Neuronal stem cell (in vitro differentiated cells): ENCODE data around the gene CDH20. TPM values are rescaled to one million over a fixed set of nuclear protein-coding genes. Genes with fewer than 3 reads are reported as not detected.

Source experiments
- DNase-seq: peaks from one replicate; pipeline ENCODE4 v3.0.0-alpha.2; 2013; ENCODE audit warnings: low spot score
- H2AFZ ChIP-seq: one replicate; pipeline ENCODE4 v1.6.1; 2013; ENCODE audit warnings: mild to moderate bottlenecking, low read length, inconsistent platforms
- H2AK5ac ChIP-seq: 2 replicates; pipeline ENCODE4 v1.6.1; 2013; ENCODE audit warnings: low read depth, mild to moderate bottlenecking, inconsistent platforms, low read length, moderate library complexity, mixed read lengths
- H2BK120ac ChIP-seq: 2 replicates; pipeline ENCODE4 v1.6.1; 2013; ENCODE audit warnings: low read depth, mild to moderate bottlenecking, inconsistent platforms, low read length, moderate library complexity, mixed read lengths
- H2BK12ac ChIP-seq: one replicate; pipeline ENCODE4 v1.6.1; 2013; ENCODE audit warnings: low read length, inconsistent platforms
- H2BK15ac ChIP-seq: 2 replicates; pipeline ENCODE4 v1.6.1; 2013; ENCODE audit warnings: mild to moderate bottlenecking, low read length, inconsistent platforms, mixed read lengths
- H2BK5ac ChIP-seq: one replicate; pipeline ENCODE4 v1.6.1; 2013; ENCODE audit warnings: inconsistent platforms, mild to moderate bottlenecking, low read length, moderate library complexity
- H3K14ac ChIP-seq: one replicate; pipeline ENCODE4 v1.6.1; 2013; ENCODE audit warnings: low read length, inconsistent platforms
- H3K18ac ChIP-seq: 2 replicates; pipeline ENCODE4 v1.6.1; 2013; ENCODE audit warnings: low read length, inconsistent platforms
- H3K23ac ChIP-seq: 2 replicates; pipeline ENCODE4 v1.6.1; 2013; ENCODE audit warnings: low read depth, mild to moderate bottlenecking, mixed read lengths, low read length, inconsistent platforms; ENCODE audit not compliant: poor library complexity
- H3K27ac ChIP-seq: replicated peaks from 3 replicates; pipeline ENCODE4 v1.5.1; 2013; ENCODE audit warnings: low read length, inconsistent platforms
- H3K27me3 ChIP-seq, 3 experiments: 2 replicates each; pipeline ENCODE4 v1.6.1; 2013; ENCODE audit warnings: low read length in 3 of 3, mild to moderate bottlenecking in 2 of 3, inconsistent platforms in 1 of 3, low read depth in 1 of 3, mixed read lengths in 1 of 3, moderate library complexity in 1 of 3; ENCODE audit not compliant: control insufficient read depth in 3 of 3, insufficient read depth in 3 of 3
- H3K36me3 ChIP-seq, 2 donors: replicated peaks in 1 of 2; 2 replicates each; pipeline ENCODE4 v1.6.1; 2013; ENCODE audit warnings: low read length in 2 of 2; ENCODE audit not compliant: control insufficient read depth in 2 of 2, insufficient read depth in 2 of 2
- H3K4ac ChIP-seq: 2 replicates; pipeline ENCODE4 v1.6.1; 2013; ENCODE audit warnings: inconsistent platforms, mild to moderate bottlenecking, low read length, moderate library complexity
- H3K4me1 ChIP-seq, 2 donors: 1 replicate in 1 of 2; 2 replicates in 1 of 2; pipeline ENCODE4 v1.6.1; 2013; ENCODE audit warnings: low read length in 2 of 2, low read depth in 1 of 2; ENCODE audit not compliant: control insufficient read depth in 2 of 2, insufficient read depth in 1 of 2
- H3K4me2 ChIP-seq: one replicate; pipeline ENCODE4 v1.6.1; 2013; ENCODE audit warnings: mild to moderate bottlenecking, low read length, inconsistent platforms; ENCODE audit not compliant: insufficient read depth, poor library complexity, severe bottlenecking
- H3K4me3 ChIP-seq, 2 donors: 2 replicates each; pipeline ENCODE4 v1.5.1; 2013; ENCODE audit warnings: low read length in 2 of 2, mild to moderate bottlenecking in 2 of 2, inconsistent platforms in 1 of 2, moderate library complexity in 1 of 2
- H3K79me1 ChIP-seq: one replicate; pipeline ENCODE4 v1.6.1; 2013; ENCODE audit warnings: low read depth, mild to moderate bottlenecking, inconsistent platforms, low read length, moderate library complexity
- H3K9ac ChIP-seq: one replicate; pipeline ENCODE4 v1.6.1; 2013; ENCODE audit warnings: mild to moderate bottlenecking, low read depth, low read length, inconsistent platforms; ENCODE audit not compliant: poor library complexity
- H3K9me3 ChIP-seq, 2 donors: replicated peaks in 1 of 2; 2 replicates each; pipeline versions ENCODE3 to v1.6.1; 2013; ENCODE audit warnings: low read length in 2 of 2, mild to moderate bottlenecking in 2 of 2, inconsistent platforms in 1 of 2, low read depth in 1 of 2, mixed read lengths in 1 of 2, moderate library complexity in 1 of 2; ENCODE audit not compliant: control insufficient read depth in 2 of 2, insufficient read depth in 1 of 2
- H4K8ac ChIP-seq: one replicate; pipeline ENCODE4 v1.6.1; 2013; ENCODE audit warnings: low read depth, mild to moderate bottlenecking, inconsistent platforms, low read length, moderate library complexity
- H4K91ac ChIP-seq: one replicate; pipeline ENCODE4 v1.6.1; 2013; ENCODE audit warnings: low read length, low read depth, mild to moderate bottlenecking, inconsistent platforms; ENCODE audit not compliant: poor library complexity
- WGBS, 2 donors: extraction: QIAGEN DNeasy Blood & Tissue Kit; methylation state at CpG; one replicate each; pipeline ENCODE4 v1.1.7; 2013; ENCODE audit warnings: missing lambda C conversion rate in 2 of 2, mixed read lengths in 1 of 2; ENCODE audit not compliant: insufficient read length in 2 of 2, insufficient replicate concordance in 1 of 2; ENCODE audit errors: extremely low coverage in 2 of 2; 5-methylcytosine and 5-hydroxymethylcytosine counted together
- small RNA-seq: library from polyadenylated mRNA; stranded (forward); fragments of <200 nt; extraction: miRNeasy Mini kit (QIAGEN cat#:217004); gene quantifications from one replicate; pipeline ENCODE3, GENCODE V24; 2013; ENCODE audit not compliant: insufficient read depth

CDH20 gene

DNA sequence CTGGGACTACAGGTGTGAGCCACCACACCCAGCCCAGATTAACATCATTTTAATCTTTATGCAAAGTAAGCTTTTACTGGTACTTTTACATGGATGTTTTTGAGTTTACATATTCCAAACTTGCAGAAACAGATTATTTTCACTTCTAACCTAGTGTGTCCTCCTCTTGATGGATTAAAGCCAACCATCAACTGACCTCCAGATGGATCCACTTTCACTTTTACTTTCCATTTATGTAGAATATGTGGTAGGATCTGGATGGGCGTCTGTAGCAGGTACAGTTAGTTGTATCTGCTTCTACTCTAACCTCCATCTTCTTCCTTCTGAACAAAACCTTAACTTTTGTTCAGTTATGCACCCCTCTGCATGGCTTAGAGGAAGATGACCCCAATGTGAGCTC lies 264.1 kb downstream of the CDH20 start:
- Histone ChIP-seq H2AK5ac (no peak overlapping the region), H3K4me3 (no peak overlapping the region), H2BK5ac (no peak overlapping the region), H2AFZ (no peak overlapping the region), H2BK15ac (no peak overlapping the region), H2BK12ac (no peak overlapping the region), H4K91ac (no peak overlapping the region), H3K14ac (no peak overlapping the region), H3K4ac (no peak overlapping the region), H4K8ac (no peak overlapping the region), H3K23ac (no peak overlapping the region), H3K27me3 (no peaks in the 10 kb centered on the region), H3K18ac (no peak overlapping the region), H3K4me1 (no peaks in the 10 kb centered on the region), H3K9me3 (no peaks in the 10 kb centered on the region), H3K4me2 (no peak overlapping the region), H3K79me1 (no peaks in the 10 kb centered on the region), H3K27ac (no peak overlapping the region), H3K9ac (no peak overlapping the region), H2BK120ac (no peak overlapping the region), H3K36me3 (no peaks in the 10 kb centered on the region)
- DNase-seq = no peak
- WGBS, 2 donors = no CpG with 5 or more reads among the region's 1 CpG

DNA sequence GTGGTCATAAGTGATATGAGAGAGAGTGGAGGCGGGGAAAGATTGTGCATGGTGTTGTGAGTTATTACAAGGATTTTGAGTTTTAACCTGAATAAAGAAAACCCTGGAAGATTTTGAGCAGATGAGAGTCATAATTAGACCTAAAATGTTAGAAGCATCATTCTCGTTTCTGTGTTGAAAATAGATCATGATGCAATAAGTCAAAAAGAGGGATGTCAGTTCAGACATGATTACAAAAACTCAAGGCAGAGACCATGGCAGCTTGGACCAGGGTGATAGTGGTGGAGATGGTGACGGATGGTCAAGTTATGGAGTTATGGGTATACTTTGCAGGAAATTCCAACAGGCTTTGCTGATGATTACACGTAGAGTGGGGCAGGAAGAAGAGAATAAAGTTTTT lies 267.2 kb downstream of the CDH20 start:
- no peaks in the 10 kb centered on the region for H3K9me3 ChIP-seq
- no peak overlapping the region for H2BK5ac ChIP-seq
- no CpG with 5 or more reads among the region's 4 CpGs for WGBS, 2 donors
- no peak overlapping the region for H3K14ac ChIP-seq
- H3K4me2 ChIP-seq = no peak overlapping the region
- no peak overlapping the region for H2AFZ ChIP-seq
- H3K36me3 ChIP-seq = no peaks in the 10 kb centered on the region
- no peak overlapping the region for H3K27ac ChIP-seq
- no peak overlapping the region for H4K8ac ChIP-seq
- no peaks in the 10 kb centered on the region for H3K4me1 ChIP-seq
- no peaks in the 10 kb centered on the region for H3K79me1 ChIP-seq
- H3K9ac ChIP-seq = no peak overlapping the region
- no peak overlapping the region for H3K4ac ChIP-seq
- H3K18ac ChIP-seq = no peak overlapping the region
- no peak overlapping the region for H3K23ac ChIP-seq
- DNase-seq = no peak
- no peak overlapping the region for H3K4me3 ChIP-seq
- no peaks in the 10 kb centered on the region for H3K27me3 ChIP-seq
- no peak overlapping the region for H2AK5ac ChIP-seq
- H4K91ac ChIP-seq = no peak overlapping the region
- H2BK15ac ChIP-seq = no peak overlapping the region
- no peak overlapping the region for H2BK120ac ChIP-seq
- H2BK12ac ChIP-seq = no peak overlapping the region

DNA sequence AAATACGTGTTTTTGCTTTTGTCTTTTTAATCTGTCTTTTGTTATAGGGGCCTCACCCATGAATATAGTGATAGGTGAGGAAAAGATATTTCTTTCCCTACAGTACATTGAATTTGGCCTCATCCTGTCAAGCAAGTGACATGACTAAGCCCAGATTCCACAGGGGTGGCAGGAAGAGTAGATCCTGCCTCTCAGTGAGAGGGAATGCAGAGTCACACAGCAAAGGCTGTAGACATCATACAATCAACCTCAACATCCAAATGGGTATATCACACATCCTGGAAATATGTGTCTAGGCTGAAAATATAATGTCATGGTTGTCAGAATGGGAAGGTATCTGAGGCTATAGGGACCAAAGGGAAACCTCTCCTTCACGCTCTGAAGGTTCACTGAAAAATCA lies 269.6 kb downstream of the CDH20 start:
- Histone ChIP-seq H3K4me2 (no peak overlapping the region), H2BK120ac (no peak overlapping the region), H2AFZ (no peak overlapping the region), H2BK5ac (no peak overlapping the region), H4K8ac (no peak overlapping the region), H2AK5ac (no peak overlapping the region), H3K36me3 (no peaks in the 10 kb centered on the region), H3K9me3 (no peaks in the 10 kb centered on the region), H3K4me3 (no peak overlapping the region), H3K27me3 (no peaks in the 10 kb centered on the region), H3K79me1 (no peaks in the 10 kb centered on the region), H3K27ac (no peak overlapping the region), H3K9ac (no peak overlapping the region), H3K18ac (no peak overlapping the region), H3K4me1 (peaks cover 6 to 7% of the 10 kb centered on the region in 2 donors), H4K91ac (no peak overlapping the region), H2BK12ac (no peak overlapping the region), H3K4ac (no peak overlapping the region), H3K23ac (no peak overlapping the region), H2BK15ac (no peak overlapping the region), H3K14ac (no peak overlapping the region)
- DNase-seq = no peak
- no CpG with 5 or more reads among the region's 2 CpGs for WGBS, 2 donors

Small RNAs within 50 kb of the gene (small RNA-seq; reads per million reads assigned to genes)
- not detected for gene RNU6-116P
